GM18519 (cell line): Measurements from ENCODE around the gene UBE2H.

Source experiments
- ATAC-seq: cut with Tn5 transposase; IDR thresholded peaks from one replicate; pipeline ENCODE4 v1.9.1; 2021; ENCODE audit warnings: mild to moderate bottlenecking, moderate library complexity; ENCODE audit not compliant: unreplicated experiment, low FRiP score

The UBE2H gene

DNA sequence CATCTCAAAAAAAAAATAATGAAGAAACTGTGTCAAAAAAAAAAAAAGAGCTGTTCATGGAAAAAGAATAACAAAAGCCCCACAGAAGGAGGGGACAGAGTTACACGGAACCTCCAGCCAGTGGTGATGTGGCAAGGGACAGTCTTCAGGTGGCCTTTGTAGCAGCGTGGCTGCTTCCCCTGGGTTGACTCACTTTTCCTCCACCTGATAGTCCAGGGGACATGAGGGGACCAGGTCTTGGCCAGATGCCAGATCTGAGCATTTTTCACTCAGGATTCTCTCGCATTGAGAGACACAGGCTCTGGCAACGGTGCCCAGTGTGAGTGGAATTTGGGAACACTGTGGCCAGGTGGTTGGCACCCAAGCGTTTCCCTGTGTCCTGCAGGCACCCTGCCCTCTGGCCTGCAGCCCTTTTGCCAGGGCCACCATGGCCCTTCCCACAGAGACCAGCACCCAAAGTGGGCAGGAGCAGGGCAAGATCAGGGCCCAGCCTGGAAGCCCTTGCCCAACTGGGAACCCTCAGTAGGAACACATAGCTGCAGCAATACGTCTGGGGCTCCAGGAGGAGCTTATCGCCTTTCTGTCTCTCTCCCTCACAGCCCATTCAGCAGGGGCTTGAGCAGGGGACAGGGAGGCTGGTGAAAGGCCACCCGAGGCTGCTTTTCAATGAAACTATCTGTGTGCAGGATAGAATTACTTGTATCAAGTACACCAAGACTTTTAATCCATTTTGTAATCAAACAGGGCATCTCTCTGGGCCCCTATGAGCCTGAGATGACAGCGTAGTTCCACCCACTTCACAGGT, 159.1 kb downstream of the UBE2H start:
- ATAC-seq: no peak

DNA sequence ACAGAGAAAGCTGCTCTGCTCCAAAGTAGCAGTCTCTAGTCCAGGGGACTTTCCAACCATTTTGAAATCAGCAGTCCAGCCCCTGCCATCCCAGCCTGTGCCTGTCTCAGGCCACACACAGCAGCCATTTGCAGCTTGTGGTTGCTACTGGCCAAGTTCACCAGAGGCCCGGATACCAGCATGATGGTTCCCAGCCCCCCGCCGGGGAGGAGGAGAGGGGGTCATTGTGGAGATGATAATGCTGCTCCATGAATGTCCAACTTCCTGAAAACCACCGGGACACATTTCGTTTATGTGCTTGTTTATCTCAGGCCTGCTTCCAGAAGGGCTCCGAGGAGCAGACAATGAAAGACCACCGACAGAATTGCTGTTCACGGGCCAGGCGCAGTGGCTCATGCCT, 160.0 kb downstream of the UBE2H start:
- ATAC-seq: no peak

DNA sequence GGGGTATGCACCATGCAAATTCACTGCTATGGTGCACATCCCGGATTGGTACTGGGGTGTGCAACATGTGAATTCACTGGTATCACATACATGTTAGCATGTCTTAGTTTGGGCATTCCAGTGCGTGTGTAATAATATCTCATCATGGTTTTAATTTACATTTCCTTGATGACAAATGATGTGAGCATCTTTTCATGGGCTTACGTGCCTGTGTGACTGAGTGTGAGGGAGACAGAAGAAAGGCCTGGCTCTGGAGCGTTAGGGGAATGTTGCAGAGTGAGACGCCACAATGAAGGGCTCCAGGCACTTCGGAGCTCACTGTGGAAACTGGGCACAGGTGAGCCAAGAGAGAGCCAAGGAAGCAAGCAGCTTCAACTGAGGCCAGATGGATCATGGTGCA, 162.6 kb downstream of the UBE2H start:
- ATAC-seq: no peak

DNA sequence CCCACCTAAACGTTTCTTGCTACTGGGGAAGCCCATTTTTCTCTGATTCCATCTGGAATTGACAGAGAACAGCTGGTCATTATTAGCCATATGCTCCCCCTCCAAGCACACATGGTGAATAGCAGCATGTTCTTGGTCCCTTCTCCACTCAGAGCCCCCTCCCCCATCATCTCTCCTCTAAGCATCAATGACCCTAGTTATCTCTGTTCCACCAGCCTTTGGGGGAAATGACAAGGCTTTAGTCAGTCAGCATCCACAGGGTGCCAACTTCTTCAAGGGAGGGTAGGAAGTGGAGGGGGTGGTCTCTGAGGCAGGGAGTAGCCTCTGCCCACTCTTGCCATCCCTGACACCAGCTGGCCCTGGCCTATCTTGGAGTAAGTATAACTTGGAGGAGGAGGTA, 163.1 kb downstream of the UBE2H start:
- no peak for ATAC-seq

DNA sequence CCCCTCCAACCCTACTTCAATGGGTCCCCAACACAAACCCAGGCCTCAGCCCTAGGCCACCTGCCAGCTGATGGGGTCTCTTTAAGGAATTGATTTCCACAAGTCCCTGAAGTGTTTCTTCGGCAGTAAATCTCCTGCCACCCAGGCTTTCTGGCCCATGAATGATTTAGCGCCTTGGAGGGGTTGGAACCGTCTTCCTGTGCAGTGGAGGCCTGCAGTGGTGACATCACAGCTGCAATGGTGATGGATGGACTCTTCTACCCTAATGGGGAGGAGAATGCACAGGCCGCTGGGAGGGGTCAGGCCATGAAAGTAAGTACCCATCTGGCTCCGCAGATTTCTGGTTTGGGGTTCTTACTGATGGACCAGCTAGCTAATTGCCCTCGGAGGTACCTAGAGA, 163.8 kb downstream of the UBE2H start:
- no peak for ATAC-seq

DNA sequence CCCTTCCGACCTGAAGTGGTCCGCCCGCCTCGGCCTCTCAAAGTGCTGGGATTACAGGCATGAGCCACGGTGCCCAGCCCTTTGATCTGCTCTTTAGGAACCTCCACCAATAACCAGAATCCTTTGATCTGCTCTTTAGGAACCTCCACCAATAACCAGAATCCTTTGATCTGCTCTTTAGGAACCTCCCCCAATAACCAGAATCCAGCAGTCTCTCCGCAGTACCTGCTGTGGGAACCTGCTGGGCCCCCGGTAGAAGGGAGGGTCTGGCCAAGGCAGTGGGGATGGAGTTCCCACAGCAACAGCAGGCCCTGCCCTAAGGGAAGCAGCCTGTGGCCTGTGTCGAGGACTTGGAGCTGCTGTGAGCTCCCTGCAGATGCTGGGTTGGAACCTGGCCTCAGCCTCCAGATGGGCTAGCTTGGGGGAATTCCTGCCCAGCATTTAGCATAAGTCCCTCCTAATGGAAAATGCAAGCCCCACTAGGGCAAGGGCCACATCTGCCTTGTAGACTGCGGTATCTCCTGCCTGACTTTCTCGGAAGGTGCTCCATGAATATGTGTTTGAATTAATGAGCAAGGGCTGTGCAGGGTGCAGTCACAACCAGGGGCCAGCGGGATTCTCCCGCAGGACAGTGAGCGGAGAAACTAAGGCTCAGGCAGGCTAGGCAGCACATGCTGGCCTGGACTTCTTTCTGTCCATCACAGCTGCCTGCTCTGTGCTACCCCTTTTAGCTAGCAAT, 165.8 kb downstream of the UBE2H start:
- no peak for ATAC-seq

DNA sequence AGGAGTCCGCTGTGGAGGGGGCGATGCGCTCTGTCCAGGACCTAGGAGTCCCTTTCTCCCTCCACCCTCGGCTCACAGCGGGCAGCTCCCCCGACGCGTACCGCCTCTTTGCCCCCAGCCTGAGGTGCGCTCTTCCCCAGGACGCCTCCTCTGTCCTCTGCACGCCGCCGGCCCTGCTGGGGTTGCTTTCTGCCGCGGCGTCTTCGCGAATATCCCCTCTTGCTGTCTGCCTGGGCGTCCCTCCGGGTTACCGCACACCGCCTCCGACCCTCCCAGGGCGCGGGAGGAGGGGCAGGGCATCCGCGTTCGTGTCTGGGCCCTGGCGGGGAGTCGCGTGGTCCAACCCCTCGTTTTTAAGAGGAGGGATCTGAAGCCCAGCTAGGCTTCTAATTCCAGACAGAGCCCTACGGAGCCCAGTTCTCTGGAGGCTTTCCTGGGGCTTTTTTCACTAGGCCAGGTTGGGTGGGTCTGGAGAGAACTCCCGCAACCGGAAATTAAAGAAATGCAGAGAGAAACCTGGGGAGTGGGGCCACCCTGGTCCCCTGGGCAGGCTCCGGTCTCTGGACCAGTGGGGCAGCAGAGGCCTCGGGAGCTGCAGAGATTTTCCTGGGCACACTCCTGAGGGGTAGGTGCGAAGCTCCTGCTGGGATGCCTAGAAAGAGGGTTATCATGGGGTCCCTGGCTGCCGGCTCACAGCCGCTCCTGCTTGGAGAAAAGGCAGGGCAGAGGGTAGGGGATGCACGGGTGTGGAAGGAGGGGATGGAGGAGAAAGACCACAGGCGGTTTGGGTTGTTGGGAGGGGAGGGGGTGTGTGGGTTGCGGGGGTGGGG, 166.9 kb downstream of the UBE2H start:
- no peak for ATAC-seq

DNA sequence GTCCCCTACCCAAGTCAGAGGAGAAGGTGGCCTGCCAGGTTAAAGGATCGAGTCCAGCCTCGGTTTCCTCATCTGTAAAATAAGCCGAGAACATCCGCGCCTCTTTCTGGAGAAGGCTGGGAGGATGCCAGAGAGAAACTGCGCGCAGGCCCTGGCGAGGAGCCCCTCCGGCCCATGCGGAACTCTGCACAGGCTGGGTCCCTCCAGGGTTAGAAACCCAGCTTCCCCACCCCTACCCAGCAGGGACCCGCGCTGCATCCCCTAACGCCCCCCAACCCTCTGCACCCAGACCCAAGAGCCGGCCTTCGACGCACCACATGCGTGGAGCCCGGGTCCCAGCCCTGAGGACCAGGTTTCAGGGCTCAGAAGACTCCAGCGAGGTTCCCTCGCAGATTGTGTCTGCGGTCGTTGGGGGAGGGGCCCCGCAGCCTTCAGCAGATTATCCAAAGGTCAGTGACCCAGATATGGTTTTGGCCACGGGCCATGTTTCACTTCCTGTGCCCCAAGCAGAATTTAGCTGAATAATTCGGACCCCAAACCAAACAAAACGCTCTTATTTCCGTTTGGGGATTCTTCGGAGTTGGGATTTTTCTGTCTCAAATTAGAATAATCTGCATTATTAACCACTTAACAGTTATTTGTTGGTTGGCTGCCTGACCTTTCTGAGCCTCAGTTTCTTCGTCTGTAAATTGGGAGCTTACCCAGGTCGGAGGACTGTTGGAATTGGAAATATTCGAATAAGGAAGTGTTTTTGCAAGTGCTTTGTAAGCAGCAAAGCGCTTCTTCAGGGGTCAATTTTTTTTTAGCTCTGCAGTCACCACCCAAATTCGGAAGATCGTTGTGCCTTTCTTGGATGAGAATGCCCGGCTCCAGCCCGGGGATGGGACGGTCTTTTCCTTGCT, 167.7 kb downstream of the UBE2H start:
- no peak for ATAC-seq

DNA sequence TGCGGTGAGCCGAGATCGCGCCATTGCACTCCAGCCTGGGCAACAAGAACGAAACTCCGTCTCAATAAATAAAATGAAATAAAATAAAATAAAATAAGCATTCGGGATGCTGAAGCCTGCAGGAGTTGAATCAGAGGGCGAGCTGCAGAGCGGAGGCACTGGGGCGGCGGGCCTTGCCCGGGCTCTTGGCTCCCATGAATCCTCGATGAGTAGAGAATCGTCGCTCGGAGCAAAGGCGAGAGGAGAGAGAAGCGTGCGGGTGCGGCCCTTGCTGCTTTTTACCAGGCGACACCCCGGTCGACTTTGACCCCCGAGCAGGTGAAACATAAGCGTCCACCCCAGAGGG, 168.3 kb downstream of the UBE2H start:
- no peak for ATAC-seq

DNA sequence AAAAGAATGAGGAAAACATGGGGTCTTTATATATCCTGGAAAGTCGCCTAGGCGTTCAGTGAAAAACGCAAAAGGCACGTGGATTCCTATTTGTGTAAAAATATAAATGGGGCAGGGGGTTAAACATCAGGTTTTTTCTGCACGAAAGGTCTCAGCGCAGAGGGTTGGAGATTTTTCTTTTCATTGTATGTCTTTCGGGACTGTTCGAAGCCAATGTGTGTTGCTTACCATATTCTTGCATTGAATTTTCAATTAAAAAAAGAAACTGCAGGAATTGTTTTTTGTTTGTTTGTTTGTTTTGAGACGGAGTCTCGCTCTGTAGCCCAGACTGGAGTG, 169.2 kb downstream of the UBE2H start:
- ATAC-seq: no peak

DNA sequence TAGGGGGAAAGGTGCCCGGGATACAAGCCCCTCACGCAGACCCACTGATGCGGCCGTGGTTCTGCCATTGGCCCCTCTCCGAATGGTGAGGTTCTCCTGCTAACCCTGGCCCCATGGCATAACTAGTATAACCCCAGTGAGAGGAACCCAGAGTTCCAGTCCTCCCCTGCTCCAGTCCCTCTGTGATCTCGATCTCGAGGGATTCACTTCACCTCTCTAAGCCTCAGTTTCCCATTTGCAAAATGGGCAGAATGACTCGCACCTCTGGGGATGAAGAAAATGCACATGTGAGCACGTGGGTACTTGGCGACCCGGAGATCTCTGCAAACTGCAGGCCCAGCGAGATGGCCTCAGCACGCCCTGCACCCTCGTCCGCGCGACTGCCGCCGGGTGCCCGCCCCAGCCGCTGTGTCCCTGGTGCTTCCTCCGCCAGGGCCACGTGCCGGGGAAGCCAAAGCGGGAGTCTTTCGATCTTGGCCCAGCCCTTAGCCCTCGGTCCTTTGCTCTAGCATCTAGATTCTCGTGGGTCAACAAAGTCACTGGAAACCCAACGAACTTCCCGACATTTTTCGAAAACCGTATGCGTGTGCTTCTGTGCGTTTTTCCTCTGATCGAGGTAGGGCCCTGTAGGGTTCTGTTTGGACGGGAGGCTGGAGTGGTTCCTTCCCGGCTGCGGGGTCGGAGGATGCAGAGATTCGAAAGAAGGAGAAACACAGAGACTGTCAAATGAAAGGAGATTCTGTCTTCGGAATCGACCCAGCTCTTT, 169.8 kb downstream of the UBE2H start:
- ATAC-seq: no peak

DNA sequence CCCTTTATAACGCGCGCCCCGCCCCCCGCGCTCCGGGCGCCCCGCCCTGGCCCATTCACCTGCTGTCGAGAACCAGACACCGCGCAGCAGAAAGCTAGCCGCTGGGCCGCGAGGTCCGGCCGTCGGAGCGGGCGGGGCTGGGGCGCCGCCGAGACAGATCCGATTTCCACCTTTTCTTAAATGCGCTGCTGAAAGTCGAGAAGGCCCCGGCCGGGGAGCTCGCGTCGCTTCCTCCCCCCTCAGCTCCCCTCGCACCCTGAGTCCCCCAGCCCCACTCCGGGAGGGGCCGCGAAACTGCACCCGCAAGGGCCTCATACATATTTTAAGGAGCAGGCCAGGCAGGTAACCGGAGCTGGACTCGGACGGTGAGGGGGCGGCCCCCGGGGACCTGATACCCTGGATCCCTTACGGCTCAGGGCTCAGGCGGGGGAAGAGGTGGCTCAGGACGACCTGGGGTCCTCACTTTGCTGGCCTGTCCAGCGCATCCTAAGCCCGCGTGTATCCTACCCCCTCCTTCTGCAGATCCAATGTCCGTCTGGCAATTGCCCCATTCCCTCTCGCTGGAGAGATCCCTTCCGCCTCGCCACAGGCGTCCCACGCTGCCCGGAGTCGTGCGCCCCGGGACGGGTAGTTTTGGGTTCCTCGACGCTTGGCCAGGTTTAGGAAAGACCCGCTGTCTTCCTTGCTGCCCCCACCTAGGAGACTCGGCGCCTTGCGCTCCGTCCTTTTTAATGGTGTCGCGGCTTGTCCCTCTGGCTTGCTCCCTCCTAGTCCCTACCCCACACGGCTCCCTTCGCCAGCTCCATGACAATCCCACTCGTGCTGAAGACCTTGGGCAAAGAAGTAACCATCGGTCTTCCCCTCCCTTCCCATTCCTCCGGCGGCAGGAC, 170.6 kb downstream of the UBE2H start:
- no peak for ATAC-seq

DNA sequence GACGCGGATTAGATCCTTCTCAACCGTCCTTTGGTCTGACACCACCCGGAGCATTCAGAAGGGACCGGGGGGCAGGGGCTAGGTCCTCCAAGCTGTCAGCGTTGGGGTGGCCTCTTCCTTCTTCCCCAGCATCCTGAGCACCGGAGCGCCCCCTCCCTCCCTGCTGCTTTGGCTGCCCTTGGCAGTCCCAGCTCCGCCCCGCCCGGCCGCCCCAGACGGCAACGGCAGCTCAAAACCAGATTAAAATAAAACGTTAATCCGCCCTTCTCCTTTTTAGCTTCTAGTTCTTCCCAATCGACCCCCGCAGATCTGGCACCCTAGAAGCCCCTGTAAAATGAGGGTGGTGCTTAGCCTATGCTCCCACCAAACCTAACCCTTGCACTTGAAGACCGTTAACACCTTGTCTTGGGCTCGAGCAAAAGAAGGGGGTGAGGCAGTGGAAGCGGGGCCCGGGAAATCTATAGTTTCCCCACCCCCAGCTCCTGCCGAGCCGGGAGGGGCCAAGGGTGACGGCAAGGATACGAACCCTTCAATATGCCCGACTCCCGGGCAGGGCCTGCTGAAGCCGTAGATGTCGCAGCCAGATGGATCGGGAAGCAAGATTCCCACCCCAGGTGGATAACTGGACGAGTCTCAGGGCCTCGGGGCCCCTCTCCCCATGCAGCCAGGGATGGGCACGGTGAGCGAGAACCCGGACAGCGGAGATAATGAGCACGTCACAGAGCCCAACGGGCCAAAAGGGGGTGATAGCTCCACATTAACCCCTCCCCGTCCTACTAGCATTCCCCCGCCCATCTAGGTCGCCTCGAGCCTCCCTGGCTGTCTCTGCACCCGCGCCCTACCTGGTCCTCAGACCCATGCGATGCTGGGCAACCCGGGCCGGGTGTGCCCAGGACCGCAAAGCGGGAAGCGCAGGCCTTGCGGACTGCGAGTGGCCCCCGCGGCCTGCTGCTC, 171.5 kb downstream of the UBE2H start:
- ATAC-seq: no peak
